Mesendoderm (in vitro differentiated cells): Measurements from ENCODE around the gene FAM217B.

ENCODE experiments used
- DNase-seq: peaks from one replicate; pipeline ENCODE4 v3.0.0; 2013
- H2AK5ac ChIP-seq: 2 replicates; pipeline ENCODE4 v1.6.1; 2013; ENCODE audit warnings: low read length, inconsistent platforms
- H2BK120ac ChIP-seq: 2 replicates; pipeline ENCODE4 v1.6.1; 2013; ENCODE audit warnings: low read depth, mild to moderate bottlenecking, low read length, moderate library complexity, mixed read lengths
- H2BK15ac ChIP-seq: replicated peaks from 2 replicates; pipeline ENCODE4 v1.6.1; 2013; ENCODE audit warnings: low read depth, mild to moderate bottlenecking, moderate library complexity
- H2BK5ac ChIP-seq: 2 replicates; pipeline ENCODE4 v1.6.1; 2013; ENCODE audit warnings: low read length, inconsistent platforms
- H3K18ac ChIP-seq: 2 replicates; pipeline ENCODE4 v1.6.1; 2013; ENCODE audit warnings: mild to moderate bottlenecking, low read length, mixed read lengths
- H3K23ac ChIP-seq: one replicate; pipeline ENCODE4 v1.6.1; 2013; ENCODE audit warnings: low read length
- H3K27ac ChIP-seq: 2 replicates; pipeline ENCODE4 v1.5.1; 2013; ENCODE audit warnings: low read depth, mild to moderate bottlenecking, inconsistent platforms, low read length, moderate library complexity
- H3K27me3 ChIP-seq: 2 replicates; pipeline ENCODE4 v1.6.1; 2013; ENCODE audit warnings: low read length, control low read depth, mild to moderate bottlenecking, inconsistent platforms; ENCODE audit not compliant: insufficient read depth, poor library complexity
- H3K36me3 ChIP-seq: 2 replicates; pipeline ENCODE4 v1.6.1; 2013; ENCODE audit warnings: low read length, inconsistent platforms; ENCODE audit not compliant: control insufficient read depth, insufficient read depth
- H3K4ac ChIP-seq: one replicate; pipeline ENCODE4 v1.6.1; 2013; ENCODE audit warnings: low read depth, mild to moderate bottlenecking, low read length, moderate library complexity
- H3K4me1 ChIP-seq: 2 replicates; pipeline ENCODE4 v1.6.1; 2013; ENCODE audit warnings: low read depth, low read length, inconsistent platforms; ENCODE audit not compliant: control insufficient read depth
- H3K4me2 ChIP-seq: 2 replicates; pipeline ENCODE4 v1.6.1; 2013; ENCODE audit warnings: low read length
- H3K4me3 ChIP-seq: 2 replicates; pipeline ENCODE4 v1.5.1; 2013; ENCODE audit warnings: mild to moderate bottlenecking, low read length
- H3K56ac ChIP-seq: one replicate; pipeline ENCODE4 v1.6.1; 2013; ENCODE audit warnings: low read length
- H3K79me1 ChIP-seq: 2 replicates; pipeline ENCODE4 v1.6.1; 2013; ENCODE audit warnings: low read length, inconsistent platforms
- H3K79me2 ChIP-seq: 2 replicates; pipeline ENCODE4 v1.6.1; 2013; ENCODE audit warnings: mild to moderate bottlenecking, low read length; ENCODE audit not compliant: control insufficient read depth, insufficient read depth
- H3K9ac ChIP-seq: 2 replicates; pipeline ENCODE4 v1.6.1; 2013; ENCODE audit warnings: low read length, inconsistent platforms
- H4K5ac ChIP-seq: one replicate; pipeline ENCODE4 v1.6.1; 2013; ENCODE audit warnings: low read length
- H4K8ac ChIP-seq: one replicate; pipeline ENCODE4 v1.6.1; 2013; ENCODE audit warnings: low read depth, mild to moderate bottlenecking, control low read depth, low read length, moderate library complexity
- WGBS: extraction: QIAGEN DNeasy Blood & Tissue Kit; methylation state at CpG from one replicate; pipeline ENCODE4 v1.1.7; 2013; ENCODE audit warnings: low lambda C conversion rate, missing lambda C conversion rate; ENCODE audit not compliant: insufficient coverage; ENCODE audit errors: extremely low coverage; 5-methylcytosine and 5-hydroxymethylcytosine counted together

The FAM217B gene

GRCh38 chr20:59966428-59966827, 26.2 kb downstream of the FAM217B start:
- H3K23ac ChIP-seq: no peak overlapping the region
- no peak overlapping the region for H2BK5ac ChIP-seq
- no peak overlapping the region for H3K4me3 ChIP-seq
- H3K56ac ChIP-seq: no peak overlapping the region
- no peaks in the 10 kb centered on the region for H3K79me1 ChIP-seq
- no peak overlapping the region for H2BK120ac ChIP-seq
- no peaks in the 10 kb centered on the region for H3K4me1 ChIP-seq
- no peak overlapping the region for H3K9ac ChIP-seq
- H3K18ac ChIP-seq: no peak overlapping the region
- DNase-seq: no peak
- no peak overlapping the region for H2BK15ac ChIP-seq
- no CpG with 5 or more reads among the region's 3 CpGs for WGBS
- no peak overlapping the region for H3K4ac ChIP-seq
- H3K27ac ChIP-seq: no peak overlapping the region
- no peak overlapping the region for H3K4me2 ChIP-seq
- no peak overlapping the region for H4K5ac ChIP-seq
- no peaks in the 10 kb centered on the region for H3K79me2 ChIP-seq
- no peak overlapping the region for H2AK5ac ChIP-seq
- H4K8ac ChIP-seq: no peak overlapping the region
- H3K27me3 ChIP-seq: no peaks in the 10 kb centered on the region
- H3K36me3 ChIP-seq: no peaks in the 10 kb centered on the region

GRCh38 chr20:59971428-59971827, 31.2 kb downstream of the FAM217B start:
- Histone ChIP-seq H3K4me2 (no peak overlapping the region), H3K27me3 (no peaks in the 10 kb centered on the region), H3K18ac (no peak overlapping the region), H3K4me1 (no peaks in the 10 kb centered on the region), H2BK120ac (no peak overlapping the region), H3K56ac (no peak overlapping the region), H3K4me3 (no peak overlapping the region), H3K4ac (no peak overlapping the region), H3K36me3 (no peaks in the 10 kb centered on the region), H4K8ac (no peak overlapping the region), H2BK15ac (no peak overlapping the region), H2BK5ac (no peak overlapping the region), H3K9ac (no peak overlapping the region), H3K79me1 (no peaks in the 10 kb centered on the region), H4K5ac (no peak overlapping the region), H3K23ac (no peak overlapping the region), H3K27ac (no peak overlapping the region), H2AK5ac (no peak overlapping the region), H3K79me2 (no peaks in the 10 kb centered on the region)
- no CpG with 5 or more reads among the region's 1 CpG for WGBS
- DNase-seq: no peak

DNA sequence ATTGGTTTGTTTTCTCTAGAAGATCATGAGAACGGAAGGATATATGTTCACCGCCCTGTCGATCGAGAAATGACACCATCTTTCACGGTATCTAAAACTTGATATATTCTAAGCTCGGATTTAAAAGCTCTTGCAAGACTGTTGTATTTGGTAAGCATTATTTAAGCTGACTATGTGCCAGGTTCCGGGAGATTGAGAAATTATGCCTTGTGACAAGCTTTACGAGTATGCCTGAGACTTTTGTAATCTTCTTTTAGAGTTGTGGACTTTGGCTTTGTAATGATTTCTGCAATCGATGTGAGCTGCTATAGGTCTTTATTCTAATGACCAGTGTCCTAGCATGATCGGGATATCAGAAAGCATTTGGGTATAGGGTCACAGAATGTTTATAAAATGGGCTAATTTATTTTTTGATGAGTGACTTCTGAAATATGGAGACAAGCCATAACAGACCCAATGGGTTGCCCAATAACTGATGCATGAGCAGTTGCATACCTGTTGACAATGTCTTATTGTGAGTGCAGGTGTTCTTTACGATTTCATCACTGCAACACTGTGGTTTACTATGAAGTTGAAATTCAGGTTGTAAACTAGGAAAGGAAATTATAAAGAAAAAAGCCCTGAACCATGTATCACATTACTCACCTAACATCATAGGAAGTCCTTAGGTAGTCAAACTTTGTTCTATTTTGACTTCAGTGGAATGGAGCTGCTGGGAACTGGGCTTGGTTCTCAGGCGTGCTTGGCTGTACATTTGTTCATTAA, 32.0 kb downstream of the FAM217B start:
- Histone ChIP-seq H3K27ac (no peak overlapping the region), H3K79me1 (no peaks in the 10 kb centered on the region), H3K18ac (no peak overlapping the region), H3K27me3 (no peaks in the 10 kb centered on the region), H3K4me3 (no peak overlapping the region), H3K36me3 (no peaks in the 10 kb centered on the region), H4K5ac (no peak overlapping the region), H3K4me1 (no peaks in the 10 kb centered on the region), H2BK5ac (no peak overlapping the region), H3K4me2 (no peak overlapping the region), H2AK5ac (no peak overlapping the region), H3K9ac (no peak overlapping the region), H4K8ac (no peak overlapping the region), H2BK120ac (no peak overlapping the region), H3K56ac (no peak overlapping the region), H3K4ac (no peak overlapping the region), H3K23ac (no peak overlapping the region), H2BK15ac (no peak overlapping the region), H3K79me2 (no peaks in the 10 kb centered on the region)
- no peak for DNase-seq
- WGBS: no CpG with 5 or more reads among the region's 12 CpGs

- H3K27me3 ChIP-seq: no peaks in the 10 kb centered on the region
- no peak overlapping the region for H2AK5ac ChIP-seq
- H2BK15ac ChIP-seq: no peak overlapping the region
- H3K27ac ChIP-seq: no peak overlapping the region
- no peak overlapping the region for H3K56ac ChIP-seq
- DNase-seq: no peak
- H3K4me2 ChIP-seq: no peak overlapping the region
- no peak overlapping the region for H3K23ac ChIP-seq
- H3K79me2 ChIP-seq: no peaks in the 10 kb centered on the region
- H3K9ac ChIP-seq: no peak overlapping the region
- H3K4me3 ChIP-seq: no peak overlapping the region
- no peak overlapping the region for H4K5ac ChIP-seq
- H3K18ac ChIP-seq: no peak overlapping the region
- no peak overlapping the region for H2BK5ac ChIP-seq
- H2BK120ac ChIP-seq: no peak overlapping the region
- no peak overlapping the region for H4K8ac ChIP-seq
- no peaks in the 10 kb centered on the region for H3K4me1 ChIP-seq
- no CpG with 5 or more reads among the region's 6 CpGs for WGBS
- no peaks in the 10 kb centered on the region for H3K79me1 ChIP-seq
- no peak overlapping the region for H3K4ac ChIP-seq
- no peaks in the 10 kb centered on the region for H3K36me3 ChIP-seq
Measured at GRCh38 chr20:59976156-59976782, 36.1 kb downstream of the FAM217B start.

GRCh38 chr20:59977086-59977485, 36.9 kb downstream of the FAM217B start:
- Histone ChIP-seq H3K27ac (no peak overlapping the region), H3K79me2 (no peaks in the 10 kb centered on the region), H3K27me3 (no peaks in the 10 kb centered on the region), H3K4me3 (no peak overlapping the region), H3K18ac (no peak overlapping the region), H3K36me3 (no peaks in the 10 kb centered on the region), H3K9ac (no peak overlapping the region), H3K23ac (no peak overlapping the region), H2BK120ac (no peak overlapping the region), H3K79me1 (no peaks in the 10 kb centered on the region), H4K8ac (no peak overlapping the region), H2AK5ac (no peak overlapping the region), H2BK5ac (no peak overlapping the region), H3K56ac (no peak overlapping the region), H3K4me2 (no peak overlapping the region), H3K4me1 (no peaks in the 10 kb centered on the region), H3K4ac (no peak overlapping the region), H4K5ac (no peak overlapping the region), H2BK15ac (no peak overlapping the region)
- no peak for DNase-seq
- WGBS: no CpG with 5 or more reads among the region's 9 CpGs
